Measurements from ENCODE around the gene NACC2. TPM values are rescaled to one million over a fixed set of nuclear protein-coding genes. Genes with fewer than 3 reads are reported as not detected.

Gene NACC2
- total and polyA plus RNA-seq, 2 experiments from 2014 or later: 3.8 to 20.8 TPM

DNA sequence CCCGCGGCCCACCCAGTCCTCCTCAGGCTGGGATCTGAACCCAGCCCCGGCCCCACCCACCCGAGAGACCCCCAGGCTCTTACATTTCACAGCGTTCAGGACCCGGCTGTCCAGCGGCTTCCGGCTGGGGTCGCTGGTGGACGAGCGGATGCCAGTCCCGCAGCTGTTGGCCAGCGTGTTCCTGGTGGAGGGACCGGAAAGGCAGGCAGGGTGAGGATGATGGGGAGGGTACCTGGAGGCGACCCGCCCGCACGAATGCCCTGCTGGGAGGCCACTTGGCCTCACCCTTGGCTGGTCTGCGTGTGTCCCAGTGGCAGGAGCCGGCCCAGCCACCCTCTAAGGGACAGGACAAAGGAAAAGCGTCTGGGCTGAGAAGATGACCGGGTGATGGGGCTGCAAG, 82.0 kb downstream of the NACC2 start:
- Histone ChIP-seq H3K27me3 (ENCODE audit: insufficient read depth) (no peaks in the 10 kb centered on the region), H2AFZ (no peak overlapping the region), H4K20me1 (replicated peaks; ENCODE audit: insufficient read depth) (no peaks in the 10 kb centered on the region; the same call in 1 of the 2 replicates), H3K4me3 (no peak overlapping the region), H3K79me2 (replicated peaks; ENCODE audit: insufficient read depth) (0 out of 2 replicates have a peak, but pooled peaks cover under 1% of the 10 kb centered on the region), H3K4me2 (no peak overlapping the region), H3F3A (replicated peaks; ENCODE audit: low read depth) (0 out of 2 replicates have a peak, but pooled peaks cover 10% of the 10 kb centered on the region), H3K9me2 (ENCODE audit: insufficient read depth) (no peaks in the 10 kb centered on the region), H3K27ac (ENCODE audit: low read depth) (no peak overlapping the region), H3K36me3 (ENCODE audit: insufficient read depth) (no peaks in the 10 kb centered on the region), H3K4me1 (ENCODE audit: insufficient read depth) (peaks cover 6% of the 10 kb centered on the region)
- peaks cover 18% of the 10 kb centered on the region for H3K27me3 Mint-ChIP-seq (ENCODE audit: insufficient read depth, low read depth, poor library complexity)
- no peaks in the 10 kb centered on the region for H3K9me3 Mint-ChIP-seq
- no peak overlapping the region for H3K27ac Mint-ChIP-seq
- DNase-seq (ENCODE audit: low spot score) (no peak), ATAC-seq (no peak)
- peaks cover 50% of the 10 kb centered on the region for H3K4me1 Mint-ChIP-seq
- TF ChIP-seq NANOG (IDR thresholded peaks at IDR 0.05; ENCODE audit: borderline replicate concordance) (no peak), EZH2phosphoT487 (IDR thresholded peaks at IDR 0.05; ENCODE audit: unreplicated experiment) (no peak), JUNB (IDR thresholded peaks at IDR 0.05; ENCODE audit: unreplicated experiment) (no peak), STAT1 (IDR thresholded peaks at IDR 0.05; ENCODE audit: unreplicated experiment) (no peak), ZNF114 (CRISPR knock-in tag; IDR thresholded peaks at IDR 0.05) (no peak), EZH2 (IDR thresholded peaks at IDR 0.05; ENCODE audit: low read depth, unreplicated experiment) (no peak)
- TF ChIP-seq, protein P1, sequence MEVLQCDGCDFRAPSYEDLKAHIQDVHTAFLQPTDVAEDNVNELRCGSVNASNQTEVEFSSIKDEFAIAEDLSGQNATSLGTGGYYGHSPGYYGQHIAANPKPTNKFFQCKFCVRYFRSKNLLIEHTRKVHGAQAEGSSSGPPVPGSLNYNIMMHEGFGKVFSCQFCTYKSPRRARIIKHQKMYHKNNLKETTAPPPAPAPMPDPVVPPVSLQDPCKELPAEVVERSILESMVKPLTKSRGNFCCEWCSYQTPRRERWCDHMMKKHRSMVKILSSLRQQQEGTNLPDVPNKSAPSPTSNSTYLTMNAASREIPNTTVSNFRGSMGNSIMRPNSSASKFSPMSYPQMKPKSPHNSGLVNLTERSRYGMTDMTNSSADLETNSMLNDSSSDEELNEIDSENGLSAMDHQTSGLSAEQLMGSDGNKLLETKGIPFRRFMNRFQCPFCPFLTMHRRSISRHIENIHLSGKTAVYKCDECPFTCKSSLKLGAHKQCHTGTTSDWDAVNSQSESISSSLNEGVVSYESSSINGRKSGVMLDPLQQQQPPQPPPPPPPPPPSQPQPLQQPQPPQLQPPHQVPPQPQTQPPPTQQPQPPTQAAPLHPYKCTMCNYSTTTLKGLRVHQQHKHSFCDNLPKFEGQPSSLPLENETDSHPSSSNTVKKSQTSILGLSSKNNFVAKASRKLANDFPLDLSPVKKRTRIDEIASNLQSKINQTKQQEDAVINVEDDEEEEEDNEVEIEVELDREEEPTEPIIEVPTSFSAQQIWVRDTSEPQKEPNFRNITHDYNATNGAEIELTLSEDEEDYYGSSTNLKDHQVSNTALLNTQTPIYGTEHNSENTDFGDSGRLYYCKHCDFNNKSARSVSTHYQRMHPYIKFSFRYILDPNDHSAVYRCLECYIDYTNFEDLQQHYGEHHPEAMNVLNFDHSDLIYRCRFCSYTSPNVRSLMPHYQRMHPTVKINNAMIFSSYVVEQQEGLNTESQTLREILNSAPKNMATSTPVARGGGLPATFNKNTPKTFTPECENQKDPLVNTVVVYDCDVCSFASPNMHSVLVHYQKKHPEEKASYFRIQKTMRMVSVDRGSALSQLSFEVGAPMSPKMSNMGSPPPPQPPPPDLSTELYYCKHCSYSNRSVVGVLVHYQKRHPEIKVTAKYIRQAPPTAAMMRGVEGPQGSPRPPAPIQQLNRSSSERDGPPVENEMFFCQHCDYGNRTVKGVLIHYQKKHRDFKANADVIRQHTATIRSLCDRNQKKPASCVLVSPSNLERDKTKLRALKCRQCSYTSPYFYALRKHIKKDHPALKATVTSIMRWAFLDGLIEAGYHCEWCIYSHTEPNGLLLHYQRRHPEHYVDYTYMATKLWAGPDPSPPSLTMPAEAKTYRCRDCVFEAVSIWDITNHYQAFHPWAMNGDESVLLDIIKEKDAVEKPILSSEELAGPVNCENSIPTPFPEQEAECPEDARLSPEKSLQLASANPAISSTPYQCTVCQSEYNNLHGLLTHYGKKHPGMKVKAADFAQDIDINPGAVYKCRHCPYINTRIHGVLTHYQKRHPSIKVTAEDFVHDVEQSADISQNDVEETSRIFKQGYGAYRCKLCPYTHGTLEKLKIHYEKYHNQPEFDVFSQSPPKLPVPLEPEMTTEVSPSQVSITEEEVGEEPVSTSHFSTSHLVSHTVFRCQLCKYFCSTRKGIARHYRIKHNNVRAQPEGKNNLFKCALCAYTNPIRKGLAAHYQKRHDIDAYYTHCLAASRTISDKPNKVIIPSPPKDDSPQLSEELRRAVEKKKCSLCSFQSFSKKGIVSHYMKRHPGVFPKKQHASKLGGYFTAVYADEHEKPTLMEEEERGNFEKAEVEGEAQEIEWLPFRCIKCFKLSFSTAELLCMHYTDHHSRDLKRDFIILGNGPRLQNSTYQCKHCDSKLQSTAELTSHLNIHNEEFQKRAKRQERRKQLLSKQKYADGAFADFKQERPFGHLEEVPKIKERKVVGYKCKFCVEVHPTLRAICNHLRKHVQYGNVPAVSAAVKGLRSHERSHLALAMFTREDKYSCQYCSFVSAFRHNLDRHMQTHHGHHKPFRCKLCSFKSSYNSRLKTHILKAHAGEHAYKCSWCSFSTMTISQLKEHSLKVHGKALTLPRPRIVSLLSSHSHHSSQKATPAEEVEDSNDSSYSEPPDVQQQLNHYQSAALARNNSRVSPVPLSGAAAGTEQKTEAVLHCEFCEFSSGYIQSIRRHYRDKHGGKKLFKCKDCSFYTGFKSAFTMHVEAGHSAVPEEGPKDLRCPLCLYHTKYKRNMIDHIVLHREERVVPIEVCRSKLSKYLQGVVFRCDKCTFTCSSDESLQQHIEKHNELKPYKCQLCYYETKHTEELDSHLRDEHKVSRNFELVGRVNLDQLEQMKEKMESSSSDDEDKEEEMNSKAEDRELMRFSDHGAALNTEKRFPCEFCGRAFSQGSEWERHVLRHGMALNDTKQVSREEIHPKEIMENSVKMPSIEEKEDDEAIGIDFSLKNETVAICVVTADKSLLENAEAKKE (CRISPR knock-in tag; IDR thresholded peaks at IDR 0.05): no peak
- TF ChIP-seq, protein P2, sequence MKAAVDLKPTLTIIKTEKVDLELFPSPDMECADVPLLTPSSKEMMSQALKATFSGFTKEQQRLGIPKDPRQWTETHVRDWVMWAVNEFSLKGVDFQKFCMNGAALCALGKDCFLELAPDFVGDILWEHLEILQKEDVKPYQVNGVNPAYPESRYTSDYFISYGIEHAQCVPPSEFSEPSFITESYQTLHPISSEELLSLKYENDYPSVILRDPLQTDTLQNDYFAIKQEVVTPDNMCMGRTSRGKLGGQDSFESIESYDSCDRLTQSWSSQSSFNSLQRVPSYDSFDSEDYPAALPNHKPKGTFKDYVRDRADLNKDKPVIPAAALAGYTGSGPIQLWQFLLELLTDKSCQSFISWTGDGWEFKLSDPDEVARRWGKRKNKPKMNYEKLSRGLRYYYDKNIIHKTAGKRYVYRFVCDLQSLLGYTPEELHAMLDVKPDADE (IDR thresholded peaks at IDR 0.05): no peak
- H3K4me3 Mint-ChIP-seq: no peak overlapping the region
- H3K36me3 Mint-ChIP-seq (ENCODE audit: low read depth): no peaks in the 10 kb centered on the region; the same call in 2 of the 3 replicates
